Astrocyte of the spinal cord (primary cell): ENCODE data around the gene SYT12.

Experiments
- DNase-seq: peaks from one replicate; pipeline ENCODE4 v3.0.0; 2011; ENCODE audit warnings: low read depth, low spot score
- H3K4me3 ChIP-seq: 2 replicates; pipeline ENCODE4 v1.5.1; 2011; ENCODE audit warnings: low read depth, mild to moderate bottlenecking, low read length, moderate library complexity
- CTCF ChIP-seq: IDR thresholded peaks from 2 replicates; pipeline ENCODE4 v1.5.1; 2012; ENCODE audit warnings: low read depth, mild to moderate bottlenecking, low read length, inconsistent platforms
- in situ Hi-C: cut with HindIII; loops from 2 replicates; pipeline ENCODE4 v1.10.0; 2017; ENCODE audit warnings: low sequenced_read_pairs

Gene SYT12

GRCh38 chr11:67083786-67084366 lies 60.9 kb downstream of the SYT12 start:
- no peak for DNase-seq
- H3K4me3 ChIP-seq, result no peak overlapping the region
- in situ Hi-C loops, result no loop called here
- TF ChIP-seq CTCF, result no peak

GRCh38 chr11:67085617-67086016 lies 62.7 kb downstream of the SYT12 start:
- TF ChIP-seq CTCF, result no peak
- no peak overlapping the region for H3K4me3 ChIP-seq
- in situ Hi-C loops, result no loop called here
- DNase-seq, result no peak

- H3K4me3 ChIP-seq, result no peak overlapping the region
- in situ Hi-C loops, result no loop called here
- no peak for DNase-seq
- no peak for TF ChIP-seq CTCF
These were observed 67.8 kb downstream of the SYT12 start for GRCh38 chr11:67090717-67091116.

GRCh38 chr11:67095214-67095507 lies 72.2 kb downstream of the SYT12 start:
- in situ Hi-C loops, result no loop called here
- no peak for DNase-seq
- TF ChIP-seq CTCF, result no peak

GRCh38 chr11:67098799-67099429 lies 76.0 kb downstream of the SYT12 start:
- no peak overlapping the region for H3K4me3 ChIP-seq
- TF ChIP-seq CTCF, result no peak
- in situ Hi-C loops, result no loop called here
- DNase-seq, result no peak

More at GRCh38 chr11:67095214-67095507, 72.2 kb downstream of the SYT12 start:
- H3K4me3 ChIP-seq, result no peak overlapping the region

GRCh38 chr11:67099831-67100324 lies 76.9 kb downstream of the SYT12 start:
- DNase-seq, result no peak
- in situ Hi-C loops, result no loop called here
- no peak for TF ChIP-seq CTCF
- no peak overlapping the region for H3K4me3 ChIP-seq
